HG02981 (cell line): ENCODE results near the gene CUBN.

Source experiments
- ATAC-seq: cut with Tn5 transposase; IDR thresholded peaks from one replicate; pipeline ENCODE4 v1.9.1; 2021; ENCODE audit warnings: mild to moderate bottlenecking, moderate library complexity; ENCODE audit not compliant: unreplicated experiment

CUBN gene

GRCh38 chr10:16798571-16798970 lies 331.0 kb downstream of the CUBN start:
- no peak for ATAC-seq

GRCh38 chr10:16795410-16796073 lies 334.1 kb downstream of the CUBN start:
- no peak for ATAC-seq

DNA sequence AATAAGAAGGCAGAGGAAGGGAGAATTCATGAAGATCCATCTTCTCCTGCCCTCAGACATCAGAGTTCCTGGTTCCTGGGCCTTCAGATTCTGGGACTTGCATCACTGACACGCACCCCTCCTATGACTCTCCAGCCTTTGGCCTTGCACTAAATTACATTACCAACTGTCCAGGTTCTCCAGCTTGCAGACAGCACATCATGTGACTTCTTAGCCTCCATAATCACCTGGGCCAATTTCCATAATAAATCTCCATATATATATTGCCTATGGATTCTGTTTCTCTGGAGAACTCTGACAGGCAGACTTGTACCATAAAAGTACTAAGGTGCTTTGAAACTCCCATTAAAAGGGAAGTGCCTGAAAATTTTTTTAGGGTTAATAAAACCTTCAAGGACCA lies 335.6 kb downstream of the CUBN start:
- no peak for ATAC-seq

GRCh38 chr10:16792675-16793074 lies 336.9 kb downstream of the CUBN start:
- no peak for ATAC-seq

DNA sequence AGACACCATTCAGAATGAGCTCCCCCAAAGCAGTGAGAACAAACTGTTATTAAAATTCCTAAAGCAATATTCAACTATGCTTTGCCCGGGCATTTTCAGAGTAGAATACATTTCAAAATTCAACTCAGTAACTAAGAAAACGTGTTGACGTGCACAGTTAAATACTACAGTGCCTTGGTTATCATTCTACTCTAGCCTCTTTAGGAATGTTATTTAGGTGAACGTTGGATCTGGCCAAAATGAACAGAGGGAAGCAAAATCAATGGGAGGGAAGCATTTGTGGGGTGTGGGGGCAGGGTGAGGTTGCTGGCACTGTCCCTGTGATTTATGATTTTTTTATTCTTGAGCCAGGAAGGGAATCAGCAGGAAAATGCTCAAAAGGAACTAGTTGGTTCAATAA lies 339.8 kb downstream of the CUBN start:
- no peak for ATAC-seq

DNA sequence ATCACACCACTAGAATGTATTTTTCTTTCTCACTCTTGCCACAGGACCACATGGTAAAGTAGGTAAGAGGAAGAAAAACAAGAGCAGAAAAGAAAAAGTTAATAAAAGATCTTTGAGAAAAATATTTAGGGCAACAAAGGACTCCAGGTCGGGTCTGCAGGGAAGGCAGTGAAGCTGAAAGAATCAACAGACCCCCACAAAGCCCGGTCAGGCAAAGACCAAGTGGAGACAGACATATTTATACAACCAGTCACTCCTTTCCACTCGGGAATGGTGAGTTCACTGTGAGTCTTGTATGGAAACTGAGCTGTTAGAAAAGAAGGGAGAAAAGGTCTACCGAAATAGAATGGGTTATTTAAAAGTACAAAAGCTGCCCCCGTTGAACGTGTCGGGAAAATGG lies 340.4 kb downstream of the CUBN start:
- no peak for ATAC-seq

DNA sequence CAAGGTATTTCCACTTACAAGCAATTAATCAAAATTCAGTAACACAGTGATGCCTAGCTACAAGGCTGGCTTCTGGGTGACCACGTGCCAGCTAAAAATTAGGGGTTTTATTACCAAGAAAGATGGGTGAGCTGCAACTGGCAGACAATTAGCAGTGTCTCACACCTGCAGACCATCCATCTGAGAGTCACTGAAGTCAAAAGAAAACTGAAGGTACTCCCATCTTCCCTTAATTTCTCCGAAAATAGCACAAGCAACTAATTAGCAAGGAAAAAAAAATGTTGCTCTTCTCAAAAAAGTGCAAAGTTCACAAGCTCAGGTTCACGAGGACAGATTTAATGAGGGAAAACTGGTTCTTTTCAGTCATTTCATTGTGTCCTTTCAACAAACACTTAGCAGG lies 340.8 kb downstream of the CUBN start:
- ATAC-seq = no peak

- ATAC-seq = peak; percentile 34
Observed at GRCh38 chr10:16788125-16788524, 341.5 kb downstream of the CUBN start.

DNA sequence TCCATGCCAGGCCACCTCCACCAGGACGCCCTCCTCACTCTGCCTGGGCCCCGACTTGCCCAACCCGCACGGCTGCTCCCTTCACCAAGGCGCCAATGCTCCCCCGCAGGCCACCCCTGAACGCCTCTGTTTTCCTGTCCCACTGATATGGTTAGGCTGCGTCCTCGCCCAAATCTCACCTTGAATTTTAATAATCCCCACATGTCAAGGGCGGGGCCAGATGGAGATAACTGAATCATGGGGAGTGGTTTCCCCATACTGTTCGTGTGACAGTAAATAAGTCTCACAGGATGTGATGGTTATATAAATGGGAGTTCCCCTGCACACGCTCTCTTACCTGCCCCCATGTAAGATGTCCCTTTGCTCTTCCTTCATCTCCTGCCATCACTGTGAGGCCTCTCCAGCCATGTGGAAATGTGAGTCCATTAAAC lies 342.2 kb downstream of the CUBN start:
- peak; percentile 81 for ATAC-seq

- no peak for ATAC-seq
Observed at GRCh38 chr10:16780338-16780880, 349.2 kb downstream of the CUBN start.

GRCh38 chr10:16779384-16779915 lies 350.2 kb downstream of the CUBN start:
- peak; percentile 60 for ATAC-seq

DNA sequence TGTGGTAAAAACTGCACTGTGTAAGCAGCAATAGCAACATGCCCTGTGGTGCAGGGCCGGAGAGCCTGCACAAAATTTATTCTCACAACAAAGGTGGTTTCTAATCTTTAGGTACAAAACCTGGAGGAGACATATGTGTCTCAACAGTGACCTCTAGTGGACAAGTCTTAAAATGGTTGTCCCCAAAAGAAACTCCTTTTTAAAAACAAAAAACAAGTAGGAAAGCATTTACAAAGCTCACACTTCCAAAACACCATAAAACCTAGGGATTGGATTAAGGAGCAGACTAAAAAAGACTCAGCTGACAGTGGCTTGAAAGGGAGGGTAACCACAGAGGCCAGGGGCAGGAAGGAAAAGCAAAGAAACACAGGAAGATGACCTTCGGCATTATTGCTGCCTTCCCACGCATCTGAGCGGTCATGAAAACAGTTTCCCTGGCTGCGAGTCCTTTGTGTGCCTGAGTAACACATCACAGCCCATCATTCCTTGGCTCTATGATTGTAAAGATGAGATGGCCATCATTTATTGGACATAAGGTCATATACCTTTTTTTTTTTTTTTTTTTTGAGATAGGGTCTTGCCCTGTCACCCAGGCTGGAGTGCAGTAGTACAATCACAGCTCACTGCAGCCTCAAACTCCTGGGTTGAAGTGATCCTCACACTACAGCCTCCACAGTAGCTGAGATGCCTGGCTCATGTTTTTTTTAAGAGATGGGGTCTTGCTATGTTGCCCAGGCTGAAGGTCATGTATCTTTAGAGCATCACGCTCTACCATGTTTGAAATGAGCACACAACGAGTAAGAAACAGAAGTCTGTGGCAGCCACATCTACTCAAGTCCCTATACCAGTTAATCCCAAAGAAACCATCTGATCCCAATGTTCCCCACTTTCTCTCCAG lies 351.9 kb downstream of the CUBN start:
- no peak for ATAC-seq

GRCh38 chr10:16776896-16777295 lies 352.7 kb downstream of the CUBN start:
- ATAC-seq = no peak
